ENCODE results near the gene TRPV5.
"Not testable (repeated sequence)": the region's sequence is repeated elsewhere in the genome, so short reads cannot be mapped to it uniquely, and the experiment has no call there.

Gene TRPV5

GRCh38 chr7:142933624-142934023, at the start of gene TRPV5:
TSS of gene TRPV5 (minus strand) at chr7:142933746. CDS start at chr7:142933459, 287 bp downstream.
- DNase-seq (ENCODE audit: low read depth): no peak

DNA sequence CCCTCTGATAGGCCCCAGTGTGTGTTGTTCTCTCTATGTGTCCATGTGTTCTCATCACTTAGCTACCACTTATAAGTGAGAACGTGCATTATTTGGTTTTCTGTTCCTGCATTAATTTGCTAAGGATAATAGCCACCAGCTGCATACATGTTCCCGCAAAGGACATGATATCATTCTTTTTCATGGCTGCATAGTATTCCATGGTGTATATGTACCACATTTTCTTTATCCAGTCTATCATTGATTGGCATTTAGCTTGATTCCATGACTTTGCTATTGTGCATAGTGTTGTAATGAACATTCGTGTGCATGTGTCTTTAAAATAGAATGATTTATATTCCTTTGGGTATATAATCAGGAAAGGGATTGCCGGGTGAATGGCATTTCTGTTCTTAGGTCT, 44.9 kb upstream of the TRPV5 start:
- not testable (repeated sequence) for DNase-seq (ENCODE audit: low read depth)

DNA sequence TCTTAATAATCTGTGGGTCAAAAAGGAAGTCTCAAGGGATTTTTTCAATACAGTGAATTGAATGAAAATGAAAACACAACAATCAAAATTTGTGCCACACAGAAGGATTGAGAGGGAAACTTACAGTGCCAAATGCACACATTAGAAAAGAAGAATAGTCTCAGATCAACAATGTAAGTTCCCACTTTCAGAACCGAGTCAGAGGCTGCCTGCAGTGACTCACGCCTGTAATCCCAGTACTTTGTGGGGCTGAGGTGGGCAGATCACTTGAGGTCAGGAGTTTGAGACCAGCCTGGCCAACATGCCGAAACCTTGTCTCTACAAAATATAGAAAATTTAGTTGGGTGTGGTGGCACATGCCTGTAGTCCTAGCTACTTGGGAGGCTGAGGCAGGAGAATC, 41.1 kb upstream of the TRPV5 start:
- DNase-seq (ENCODE audit: low read depth): no peak

DNA sequence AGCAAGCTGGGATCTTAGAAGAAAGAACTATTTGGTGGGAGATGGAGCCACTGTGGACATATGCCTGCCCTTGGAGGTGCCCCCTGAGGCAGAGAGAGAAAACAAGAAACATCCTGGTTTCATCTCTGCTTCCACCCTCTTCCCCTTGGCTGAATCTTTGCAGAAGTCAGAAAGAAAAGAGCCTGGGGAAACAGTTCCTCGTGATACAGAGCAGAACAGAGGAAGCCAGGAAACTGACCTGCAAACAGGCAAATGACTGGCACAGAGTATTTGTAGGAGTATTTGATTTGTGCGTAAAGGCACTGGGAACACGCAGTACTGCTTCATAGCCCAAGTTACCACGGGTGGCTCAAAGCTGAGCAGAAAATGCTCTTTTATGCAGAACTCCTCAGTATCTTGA, 35.6 kb upstream of the TRPV5 start:
- DNase-seq (ENCODE audit: low read depth): no peak

- DNase-seq (ENCODE audit: low read depth): no peak
Measured at GRCh38 chr7:142968229-142968628, 34.7 kb upstream of the TRPV5 start.

DNA sequence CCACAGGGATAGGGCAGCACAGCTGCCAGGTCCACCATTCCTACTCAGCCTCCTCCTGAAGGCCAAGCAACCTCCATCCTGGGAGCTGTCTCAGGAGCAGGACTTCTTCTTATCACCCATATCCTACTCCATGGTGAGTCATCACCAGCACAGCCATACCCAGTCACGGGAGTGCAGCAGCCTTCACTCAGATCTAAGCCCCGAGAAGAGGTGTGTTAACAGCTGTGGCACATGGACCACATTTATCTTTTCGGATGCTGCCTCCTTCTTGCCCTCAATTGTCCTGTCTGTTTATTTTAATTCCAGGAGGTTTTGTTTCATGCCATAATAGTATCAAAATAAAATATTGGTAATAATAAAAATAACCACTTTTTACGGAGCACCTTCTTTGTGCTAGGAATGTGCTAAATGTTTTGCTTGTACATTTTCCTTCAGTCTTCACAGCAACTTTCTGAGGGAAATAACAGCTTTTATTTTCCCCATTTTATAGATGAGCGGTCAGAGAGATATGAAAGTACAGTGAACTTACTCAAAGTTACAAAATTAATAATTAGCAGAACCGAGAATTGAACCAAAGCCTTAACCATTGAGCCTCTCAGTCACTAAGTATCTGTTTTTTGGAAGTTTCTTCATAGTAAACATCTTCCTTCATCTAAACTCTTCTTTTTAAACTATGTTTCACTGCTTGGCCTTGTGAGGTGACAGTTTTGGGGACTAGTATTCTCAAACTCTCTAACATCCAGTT, 31.1 kb upstream of the TRPV5 start:
- DNase-seq (ENCODE audit: low read depth): no peak

GRCh38 chr7:142963993-142964392, 30.4 kb upstream of the TRPV5 start:
- DNase-seq (ENCODE audit: low read depth): no peak

- DNase-seq (ENCODE audit: low read depth): no peak
Measured at GRCh38 chr7:142962991-142963390, 29.4 kb upstream of the TRPV5 start.

GRCh38 chr7:142961973-142962926, 28.7 kb upstream of the TRPV5 start, which contains the start of gene KEL:
TSS of gene KEL (minus strand) at chr7:142962363. CDS start at chr7:142962206, 157 bp downstream.
- peak; percentile 36 for DNase-seq (ENCODE audit: low read depth)

DNA sequence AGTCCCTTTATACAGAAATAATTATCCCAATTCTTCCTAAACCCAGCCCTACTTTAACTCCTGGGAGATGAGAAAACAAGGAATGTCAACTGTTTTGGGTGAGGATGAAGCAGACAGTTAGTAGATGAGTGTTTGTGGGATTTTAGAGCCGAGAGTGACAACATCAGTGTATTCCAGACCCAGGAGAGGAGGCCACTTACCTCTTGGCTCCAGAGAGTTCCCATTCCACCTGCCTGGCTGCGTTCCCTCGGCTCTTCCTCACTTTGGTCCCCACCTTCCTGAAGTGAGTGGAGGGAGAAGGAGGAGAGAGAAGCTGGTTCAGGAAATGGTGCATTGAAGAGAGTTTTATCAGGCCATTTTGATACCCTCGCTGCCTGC, 28.0 kb upstream of the TRPV5 start:
- DNase-seq (ENCODE audit: low read depth): no peak

- no peak for DNase-seq (ENCODE audit: low read depth)
Measured at GRCh38 chr7:142960955-142961512, 27.5 kb upstream of the TRPV5 start.

GRCh38 chr7:142959202-142959601, 25.7 kb upstream of the TRPV5 start:
- DNase-seq (ENCODE audit: low read depth): no peak

GRCh38 chr7:142957723-142958122, 24.2 kb upstream of the TRPV5 start:
- no peak for DNase-seq (ENCODE audit: low read depth)

DNA sequence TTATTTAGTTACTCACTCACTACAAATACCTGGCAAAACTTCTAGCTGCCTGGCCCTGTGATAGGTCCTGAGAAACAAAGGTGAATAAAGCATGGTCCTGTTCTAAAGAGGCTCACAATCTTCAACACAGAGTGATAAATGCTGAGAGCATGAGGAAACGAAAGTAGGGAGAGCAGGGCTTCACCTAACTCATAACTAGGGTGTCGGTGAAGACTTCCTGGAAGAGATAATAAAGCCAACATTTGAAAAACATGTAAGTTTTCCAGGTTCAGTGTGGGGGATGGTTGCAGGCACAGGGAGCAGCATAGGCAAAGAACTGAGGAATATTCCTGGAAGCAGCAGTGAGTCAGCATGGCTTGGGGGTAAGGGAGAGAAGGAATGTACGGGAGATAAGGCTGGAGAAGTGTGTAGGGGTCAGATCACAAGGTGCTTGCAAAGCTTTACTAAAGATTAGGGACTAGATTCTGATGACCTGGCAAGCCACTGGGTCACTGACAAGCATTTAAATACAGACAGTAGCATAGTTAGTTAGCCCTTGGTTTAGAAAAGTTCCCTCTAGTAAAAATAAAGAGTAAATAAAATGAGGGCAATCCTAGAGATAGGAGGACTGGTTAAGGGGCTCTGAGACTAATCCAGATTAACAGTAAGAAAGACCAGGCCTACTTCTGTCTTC, 23.5 kb upstream of the TRPV5 start:
- no peak for DNase-seq (ENCODE audit: low read depth)

- DNase-seq (ENCODE audit: low read depth): peak; percentile 9
Measured at GRCh38 chr7:142954680-142955268, 21.2 kb upstream of the TRPV5 start.

- DNase-seq (ENCODE audit: low read depth): no peak
Measured at GRCh38 chr7:142950235-142950634, 16.7 kb upstream of the TRPV5 start.

- no peak for DNase-seq (ENCODE audit: low read depth)
Measured at GRCh38 chr7:142948603-142949002, 15.1 kb upstream of the TRPV5 start.

- DNase-seq (ENCODE audit: low read depth): no peak
Measured at GRCh38 chr7:142945001-142945400, 11.5 kb upstream of the TRPV5 start.

DNA sequence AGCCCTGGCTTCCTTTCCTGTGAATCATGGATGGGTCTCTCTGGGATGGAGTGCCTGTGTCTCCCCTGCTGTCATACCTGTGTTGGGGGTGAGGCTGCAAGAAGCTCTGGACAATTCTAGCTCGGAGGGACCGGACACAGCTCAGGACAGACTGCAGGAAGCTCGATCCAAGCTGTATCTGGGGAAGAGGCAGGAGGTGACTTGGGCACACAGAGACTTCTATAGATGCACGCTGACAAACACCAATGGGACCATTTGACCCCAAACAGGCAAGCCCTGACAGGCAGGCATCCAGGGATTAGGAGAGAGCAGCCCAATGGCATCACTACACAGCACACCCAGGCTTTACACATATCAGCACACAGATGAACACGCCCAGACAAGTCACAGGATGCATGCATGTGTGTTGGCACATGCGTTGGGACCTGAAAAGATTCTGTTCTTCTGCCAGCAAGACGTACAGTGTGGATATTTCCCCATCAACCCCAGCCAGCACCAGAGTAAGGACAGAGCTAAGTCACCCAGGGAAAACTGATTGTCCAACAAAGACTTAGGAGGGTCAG, 10.2 kb upstream of the TRPV5 start:
- no peak for DNase-seq (ENCODE audit: low read depth)

GRCh38 chr7:142942746-142943145, 9.2 kb upstream of the TRPV5 start:
- no peak for DNase-seq (ENCODE audit: low read depth)

DNA sequence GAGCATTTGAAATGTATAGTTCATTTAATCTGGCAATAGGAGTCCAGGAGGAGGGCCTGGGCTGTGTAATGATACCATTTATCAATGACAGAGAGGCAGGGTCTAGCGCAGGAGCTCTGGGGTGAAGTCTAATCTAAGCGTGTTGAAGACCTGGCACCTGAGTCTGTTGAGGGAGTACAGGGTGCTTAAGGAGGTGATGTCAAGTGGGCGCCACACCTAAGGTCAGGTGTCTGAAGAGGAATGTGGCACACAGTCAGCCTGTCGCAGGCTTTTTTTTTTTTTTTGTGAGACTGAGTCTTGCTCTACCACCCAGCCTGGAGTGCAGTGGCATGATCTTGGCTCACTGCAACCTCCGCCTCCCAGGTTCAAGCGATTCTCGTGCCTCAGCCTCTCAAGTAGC, 8.0 kb upstream of the TRPV5 start:
- DNase-seq (ENCODE audit: low read depth): no peak
